HG02884 (cell line): Measurements from ENCODE around the gene SCGB1D4.

ENCODE experiments used
- ATAC-seq: cut with Tn5 transposase; IDR thresholded peaks from one replicate; pipeline ENCODE4 v1.9.1; 2021; ENCODE audit warnings: mild to moderate bottlenecking, moderate library complexity; ENCODE audit not compliant: unreplicated experiment

SCGB1D4 gene

GRCh38 chr11:62280452-62280851, 18.4 kb downstream of the SCGB1D4 start:
- no peak for ATAC-seq

- no peak for ATAC-seq
Measured at GRCh38 chr11:62273789-62274275, 25.0 kb downstream of the SCGB1D4 start.

DNA sequence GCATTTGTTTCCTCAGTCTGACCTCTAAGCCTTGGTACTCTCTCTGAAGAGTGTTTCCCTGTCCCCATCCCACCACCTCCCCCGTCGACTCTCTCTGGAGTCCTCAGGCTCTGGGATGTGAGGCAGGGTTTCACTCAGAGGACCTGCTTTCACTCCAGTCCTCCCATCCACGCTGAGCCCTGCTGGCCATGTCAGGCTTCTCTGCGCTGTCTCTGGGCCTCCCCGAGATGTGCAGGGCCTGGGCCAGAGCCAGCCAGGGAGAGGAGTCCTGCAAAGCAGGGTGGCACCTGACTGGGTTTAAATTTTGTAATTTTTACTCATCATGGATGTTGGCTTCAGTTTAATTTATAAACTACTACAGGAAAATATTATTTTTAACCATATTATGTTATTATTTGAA, 25.6 kb downstream of the SCGB1D4 start:
- ATAC-seq: no peak

DNA sequence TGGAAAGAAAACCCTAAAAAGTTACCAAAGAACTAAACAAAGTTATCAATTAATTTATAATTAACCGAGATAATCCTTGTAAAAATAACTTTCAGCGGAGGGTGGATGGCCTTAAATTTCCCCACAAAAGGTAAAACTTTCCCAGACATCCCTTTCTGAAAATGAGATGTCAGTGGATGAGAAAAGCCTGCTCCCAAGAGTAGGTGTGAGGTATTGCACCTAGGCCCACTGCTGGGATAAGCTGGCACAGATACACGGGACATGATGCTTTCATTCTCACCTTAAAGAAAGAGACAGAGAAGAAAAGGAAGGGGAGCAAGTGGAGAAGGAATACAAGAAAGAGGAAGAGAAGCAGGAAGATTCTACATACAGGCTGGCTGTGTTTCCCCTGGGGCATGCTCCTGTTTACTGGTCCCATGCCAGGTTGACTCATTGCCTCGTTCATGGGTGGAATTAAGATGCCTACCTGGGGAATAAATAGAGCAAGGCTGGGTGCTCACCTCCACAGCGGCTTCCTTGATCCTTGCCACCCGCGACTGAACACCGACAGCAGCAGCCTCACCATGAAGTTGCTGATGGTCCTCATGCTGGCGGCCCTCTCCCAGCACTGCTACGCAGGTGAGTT, 29.1 kb downstream of the SCGB1D4 start, which contains the start of gene SCGB2A2:
Gene SCGB2A2 (plus strand): TSS at position 505 of the 625 bp plus-strand sequence. CDS start 59 bp downstream, at position 564.
- ATAC-seq: no peak

GRCh38 chr11:62267576-62267975, 31.3 kb downstream of the SCGB1D4 start:
- no peak for ATAC-seq

DNA sequence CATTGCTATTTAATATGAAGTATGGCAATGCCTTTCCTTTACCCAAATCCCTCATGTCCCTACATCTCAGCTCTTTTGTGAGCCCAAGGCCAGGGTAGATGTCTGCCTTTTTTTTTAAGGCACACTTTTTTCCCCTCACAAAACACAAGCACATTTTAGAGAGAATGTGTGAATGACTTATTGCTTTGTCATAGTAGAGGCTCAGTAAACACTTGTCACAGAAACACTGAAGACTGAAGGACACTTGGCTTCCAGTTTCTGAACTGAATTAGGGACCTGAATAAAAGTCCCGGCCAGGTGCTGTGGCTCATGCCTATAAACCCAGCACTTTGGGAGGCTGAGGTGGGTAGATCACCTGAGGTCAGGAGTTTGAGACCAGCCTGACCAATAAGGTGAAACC, 31.8 kb downstream of the SCGB1D4 start:
- no peak for ATAC-seq

GRCh38 chr11:62266558-62266957, 32.3 kb downstream of the SCGB1D4 start:
- ATAC-seq: no peak

- no peak for ATAC-seq
Measured at GRCh38 chr11:62264004-62264403, 34.9 kb downstream of the SCGB1D4 start.

DNA sequence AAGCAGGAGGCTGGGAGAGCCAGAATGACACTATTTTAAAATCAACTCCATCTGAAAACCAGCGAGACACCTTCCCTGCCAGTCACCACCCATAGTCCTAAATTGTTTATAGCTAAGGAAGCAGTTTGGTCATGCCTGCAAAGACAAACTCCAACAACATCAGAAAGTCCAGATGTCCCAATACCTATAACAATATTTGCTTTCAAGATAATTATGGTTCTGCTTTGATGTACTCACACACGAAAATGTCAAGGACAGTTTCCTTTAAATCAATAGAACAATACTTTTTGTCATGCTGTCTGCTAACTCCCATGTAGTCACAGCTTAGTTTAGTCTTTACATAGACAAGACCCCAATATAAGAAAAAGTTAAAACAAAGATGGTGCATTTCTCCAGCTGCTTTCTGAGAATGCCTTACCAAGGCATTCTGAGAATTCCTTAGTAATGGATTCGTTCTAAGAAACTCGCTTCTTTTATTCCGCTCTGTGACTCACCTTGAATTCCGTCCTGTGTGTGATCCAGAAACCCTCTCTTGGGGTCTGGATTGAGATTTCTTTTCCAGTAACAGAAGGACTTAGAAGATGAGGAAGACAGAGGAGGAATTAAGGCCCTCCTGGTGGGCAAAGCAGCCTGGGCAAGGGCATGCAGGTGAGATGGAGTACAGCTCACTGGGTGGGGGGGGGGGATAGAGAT, 38.5 kb downstream of the SCGB1D4 start:
- no peak for ATAC-seq

- no peak for ATAC-seq
Measured at GRCh38 chr11:62256281-62256680, 42.6 kb downstream of the SCGB1D4 start.

- no peak for ATAC-seq
Measured at GRCh38 chr11:62253999-62254542, 44.8 kb downstream of the SCGB1D4 start.

DNA sequence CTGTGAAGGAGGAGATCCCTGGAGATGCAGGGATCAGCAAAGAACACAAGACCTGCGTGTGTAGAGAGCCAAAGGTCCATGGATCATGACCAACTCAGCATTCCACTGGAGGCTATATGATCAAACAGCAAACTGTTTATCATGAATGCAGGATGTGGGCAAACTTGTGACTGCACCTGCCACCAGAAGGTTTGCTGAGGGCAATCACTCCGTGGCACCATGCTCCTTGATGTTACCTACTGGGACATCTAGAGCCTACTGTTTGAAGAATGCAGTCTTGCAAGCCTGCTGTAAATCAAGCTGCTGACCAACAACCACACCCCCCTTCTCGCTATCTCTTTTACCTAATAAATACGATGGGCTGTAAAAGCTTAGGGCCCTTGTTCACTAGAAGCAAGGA, 47.2 kb downstream of the SCGB1D4 start:
- ATAC-seq: no peak
